B cell (primary cell): ENCODE results near the gene CAV1. TPM values are rescaled to one million over a fixed set of nuclear protein-coding genes. Genes with fewer than 3 reads are reported as not detected.

Experiments
- ATAC-seq: fragments of 200-7000 bp; cut with Tn5 transposase; one replicate; pipeline ENCODE4 v1.10.0; 2021; ENCODE audit warnings: low read depth, mild to moderate bottlenecking, moderate number of reproducible peaks, moderate library complexity
- CTCF ChIA-PET: fragments of 350-600 bp; sonication (Branson Sonifier 250); formaldehyde crosslinking; loops from one replicate; lab custom pipeline; 2021; ENCODE audit warnings: antibody characterized with exemption, inconsistent platforms; lab: Charles Lee
- POLR2A ChIA-PET: fragments of 350-600 bp; sonication (Branson Sonifier 250); formaldehyde crosslinking; loops from one replicate; lab custom pipeline; 2021; ENCODE audit warnings: antibody characterized with exemption; lab: Charles Lee
- DNase-seq: peaks from one replicate; pipeline ENCODE4 v3.0.0; 2013
- H2AFZ ChIP-seq: 2 replicates; pipeline ENCODE4 v1.6.1; 2012; ENCODE audit warnings: mild to moderate bottlenecking, low read depth, low read length; ENCODE audit not compliant: insufficient read depth, poor library complexity, severe bottlenecking
- H3K27ac ChIP-seq, 2 donors: 1 replicate in 1 of 2; 2 replicates in 1 of 2; pipeline ENCODE4 v1.5.1; 2012 to 2013; ENCODE audit warnings: low read length in 2 of 2, mild to moderate bottlenecking in 2 of 2, moderate library complexity in 1 of 2
- H3K27me3 ChIP-seq, 4 experiments: fragments of 200-600 bp in 1 of 4; sonication (generic) in 1 of 4; replicated peaks in 1 of 4; 1 replicate in 2 of 4; 2 replicates in 2 of 4; pipeline versions ENCODE4 v1.6.1 to v1.7.0; 2013 to 2016; ENCODE audit warnings: low read length in 3 of 4, mild to moderate bottlenecking in 2 of 4, mixed read lengths in 1 of 4, moderate library complexity in 1 of 4; ENCODE audit not compliant: insufficient read depth in 4 of 4, control insufficient read depth in 3 of 4; ENCODE audit errors: control extremely low read depth in 1 of 4
- H3K36me3 ChIP-seq, 2 experiments: replicated peaks in 1 of 2; 1 replicate in 1 of 2; 2 replicates in 1 of 2; pipeline versions ENCODE4 v1.6.1 to v1.7.1; 2013; ENCODE audit warnings: low read length in 1 of 2; ENCODE audit not compliant: insufficient read depth in 2 of 2, control insufficient read depth in 1 of 2; ENCODE audit errors: control extremely low read depth in 1 of 2, extremely low read depth in 1 of 2
- H3K4me1 ChIP-seq, 2 donors: fragments of 200-600 bp in 1 of 2; sonication (generic) in 1 of 2; 1 replicate in 1 of 2; 2 replicates in 1 of 2; pipeline versions ENCODE4 v1.5.1 to v1.6.1; 2013 to 2017; ENCODE audit warnings: low read length in 2 of 2; ENCODE audit not compliant: control insufficient read depth in 2 of 2, insufficient read depth in 2 of 2
- H3K4me2 ChIP-seq: replicated peaks from 2 replicates; pipeline ENCODE3; 2012; ENCODE audit warnings: mild to moderate bottlenecking, low read depth, low read length; ENCODE audit not compliant: poor library complexity, severe bottlenecking
- H3K4me3 ChIP-seq, 5 experiments: fragments of 200-600 bp in 1 of 5; sonication (generic) in 1 of 5; 1 replicate in 3 of 5; 2 replicates in 2 of 5; pipeline versions ENCODE4 v1.5.1 to v1.7.0; 2011 to 2016; ENCODE audit warnings: low read length in 4 of 5, mild to moderate bottlenecking in 4 of 5, low read depth in 2 of 5, control low read depth in 1 of 5, moderate library complexity in 1 of 5; ENCODE audit not compliant: insufficient read depth in 1 of 5; ENCODE audit errors: control extremely low read depth in 1 of 5, extremely low read depth in 1 of 5
- H3K79me2 ChIP-seq: fragments of 200-600 bp; sonication (generic); one replicate; pipeline ENCODE4 v1.6.0; 2016; ENCODE audit warnings: low read length; ENCODE audit not compliant: control insufficient read depth, insufficient read depth
- H3K9ac ChIP-seq: fragments of 200-600 bp; sonication (generic); 2 replicates; pipeline ENCODE4 v1.6.1; 2017; ENCODE audit warnings: mild to moderate bottlenecking, low read length, moderate library complexity
- H3K9me3 ChIP-seq, 3 donors: one replicate each; pipeline versions ENCODE4 v1.6.1 to v1.7.1; 2013; ENCODE audit warnings: low read length in 2 of 3; ENCODE audit not compliant: control insufficient read depth in 2 of 3, insufficient read depth in 1 of 3; ENCODE audit errors: control extremely low read depth in 1 of 3
- H4K20me1 ChIP-seq: 2 replicates; pipeline ENCODE4 v1.6.0; 2012; ENCODE audit warnings: mild to moderate bottlenecking, low read length; ENCODE audit not compliant: insufficient read depth, control insufficient read depth, poor library complexity, severe bottlenecking
- H3K27ac Mint-ChIP-seq: one replicate; pipeline ENCODE4 v1.8.0; 2021; ENCODE audit warnings: mixed read lengths
- H3K27me3 Mint-ChIP-seq: one replicate; pipeline ENCODE4 v1.8.0; 2021; ENCODE audit warnings: mixed read lengths
- H3K4me1 Mint-ChIP-seq: one replicate; pipeline ENCODE4 v1.8.0; 2021; ENCODE audit warnings: mixed read lengths
- H3K4me3 Mint-ChIP-seq: one replicate; pipeline ENCODE4 v1.8.0; 2021; ENCODE audit warnings: mixed read lengths
- H3K9me3 Mint-ChIP-seq: one replicate; pipeline ENCODE4 v1.8.0; 2022; ENCODE audit warnings: mixed read lengths; ENCODE audit not compliant: insufficient read depth
- EZH2 ChIP-seq: IDR thresholded peaks from 2 replicates; pipeline ENCODE4 v1.6.1; 2012; ENCODE audit warnings: borderline replicate concordance, low read depth, mild to moderate bottlenecking, moderate library complexity, low read length; ENCODE audit not compliant: insufficient read depth, poor library complexity, severe bottlenecking
- WGBS: methylation state at CpG from one replicate; pipeline ENCODE4 v1.1.5; 2013; ENCODE audit warnings: missing lambda C conversion rate; ENCODE audit not compliant: insufficient coverage; 5-methylcytosine and 5-hydroxymethylcytosine counted together
- intact Hi-C: fragments of 100-400 bp; cut with micrococcal nuclease; formaldehyde crosslinking; loops from one replicate; pipeline ENCODE4 v1.10.0; 2022
- polyA plus RNA-seq: library from polyadenylated mRNA; depleted of rRNA; stranded (reverse); fragments of >200 nt; gene quantifications from 2 replicates; pipeline ENCODE4 v1.2.3, GENCODE V29; 2012
- small RNA-seq: library from RNA; depleted of rRNA; stranded (forward); fragments of <200 nt; gene quantifications from one replicate; pipeline ENCODE3, GENCODE V24; 2012; ENCODE audit warnings: low replicate concordance, low read depth; ENCODE audit not compliant: insufficient read length
- total RNA-seq, 2 donors: library from RNA; stranded (reverse); fragments of 120-200 nt in 1 of 2; gene quantifications; 1 replicate in 1 of 2; 2 replicates in 1 of 2; pipeline versions ENCODE4 v1.2.3 to v1.2.4, GENCODE V29; 2013 to 2022
- TF ChIP-seq, protein P1 (sequence below): fragments of 200-600 bp; IDR thresholded peaks from one replicate; pipeline ENCODE4 v1.8.0; 2022; ENCODE audit warnings: antibody characterized with exemption, mild to moderate bottlenecking

Gene CAV1
- total and polyA plus RNA-seq, 2 donors (not counting 1 experiment from before 2014, with no cell fraction given): 0.95 to 1.9 TPM

DNA sequence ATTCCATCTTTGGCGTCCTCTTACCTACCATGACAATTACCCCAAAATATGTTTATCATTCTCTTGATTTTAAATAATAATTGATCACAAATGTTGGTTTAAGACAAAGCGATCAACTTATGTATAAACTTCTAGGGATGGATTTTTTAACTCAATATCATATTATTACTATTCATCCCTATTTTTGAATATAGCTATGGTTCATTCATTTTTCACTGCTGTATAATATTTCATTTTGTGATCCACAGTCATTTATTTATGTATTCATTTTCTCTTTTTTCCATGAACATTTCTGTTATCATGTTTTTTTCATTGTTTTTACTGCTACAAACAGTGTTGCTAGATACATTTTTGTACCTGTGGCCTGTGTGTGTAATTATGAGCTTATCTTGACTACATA, 85.9 kb downstream of the CAV1 start:
- H3K4me1 ChIP-seq: no peaks in the 10 kb centered on the region
- no peak overlapping the region for H3K9ac ChIP-seq
- CTCF ChIA-PET: no interaction called here
- H3K27me3 ChIP-seq: peaks cover 0 to 13% (median 4%) of the 10 kb centered on the region in 4 experiments
- Mint-ChIP-seq H3K27ac (no peak overlapping the region), H3K27me3 (peaks cover 48% of the 10 kb centered on the region), H3K4me1 (no peaks in the 10 kb centered on the region), H3K4me3 (no peak overlapping the region), H3K9me3 (no peaks in the 10 kb centered on the region)
- DNase-seq (no peak), ATAC-seq (no peak)
- POLR2A ChIA-PET: no interaction called here
- no CpG with 5 or more reads among the region's 2 CpGs for WGBS
- H3K27ac ChIP-seq: no peak overlapping the region
- H3K79me2 ChIP-seq: no peaks in the 10 kb centered on the region
- TF ChIP-seq, protein P1, sequence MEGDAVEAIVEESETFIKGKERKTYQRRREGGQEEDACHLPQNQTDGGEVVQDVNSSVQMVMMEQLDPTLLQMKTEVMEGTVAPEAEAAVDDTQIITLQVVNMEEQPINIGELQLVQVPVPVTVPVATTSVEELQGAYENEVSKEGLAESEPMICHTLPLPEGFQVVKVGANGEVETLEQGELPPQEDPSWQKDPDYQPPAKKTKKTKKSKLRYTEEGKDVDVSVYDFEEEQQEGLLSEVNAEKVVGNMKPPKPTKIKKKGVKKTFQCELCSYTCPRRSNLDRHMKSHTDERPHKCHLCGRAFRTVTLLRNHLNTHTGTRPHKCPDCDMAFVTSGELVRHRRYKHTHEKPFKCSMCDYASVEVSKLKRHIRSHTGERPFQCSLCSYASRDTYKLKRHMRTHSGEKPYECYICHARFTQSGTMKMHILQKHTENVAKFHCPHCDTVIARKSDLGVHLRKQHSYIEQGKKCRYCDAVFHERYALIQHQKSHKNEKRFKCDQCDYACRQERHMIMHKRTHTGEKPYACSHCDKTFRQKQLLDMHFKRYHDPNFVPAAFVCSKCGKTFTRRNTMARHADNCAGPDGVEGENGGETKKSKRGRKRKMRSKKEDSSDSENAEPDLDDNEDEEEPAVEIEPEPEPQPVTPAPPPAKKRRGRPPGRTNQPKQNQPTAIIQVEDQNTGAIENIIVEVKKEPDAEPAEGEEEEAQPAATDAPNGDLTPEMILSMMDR: no peak
- no peak for TF ChIP-seq EZH2
- H3K4me2 ChIP-seq: no peak overlapping the region
- no peak overlapping the region for H3K4me3 ChIP-seq
- H2AFZ ChIP-seq: no peak overlapping the region
- H4K20me1 ChIP-seq: no peaks in the 10 kb centered on the region
- H3K9me3 ChIP-seq: no peaks in the 10 kb centered on the region
- H3K36me3 ChIP-seq: no peaks in the 10 kb centered on the region
- intact Hi-C loops: no loop called here

Small RNAs within 50 kb of the gene (small RNA-seq; reads per million reads assigned to genes)
- gene AC006159.2: not detected

Other genes with a start within 250 kb of the CAV1 start
- gene CAV2, start 25.3 kb upstream of the CAV1 start, total RNA-seq: not detected in 2 replicates
- gene CAV2, start 25.3 kb upstream of the CAV1 start, polyA plus RNA-seq: not detected in 2 replicates
- gene MET, start 147.2 kb downstream of the CAV1 start, total RNA-seq: 0.59 and 1.9 TPM in 2 replicates
- 0.03 TPM in 2 replicates for gene MET, start 147.2 kb downstream of the CAV1 start, polyA plus RNA-seq